ENCODE data around the gene ZNF302.

Gene ZNF302

DNA sequence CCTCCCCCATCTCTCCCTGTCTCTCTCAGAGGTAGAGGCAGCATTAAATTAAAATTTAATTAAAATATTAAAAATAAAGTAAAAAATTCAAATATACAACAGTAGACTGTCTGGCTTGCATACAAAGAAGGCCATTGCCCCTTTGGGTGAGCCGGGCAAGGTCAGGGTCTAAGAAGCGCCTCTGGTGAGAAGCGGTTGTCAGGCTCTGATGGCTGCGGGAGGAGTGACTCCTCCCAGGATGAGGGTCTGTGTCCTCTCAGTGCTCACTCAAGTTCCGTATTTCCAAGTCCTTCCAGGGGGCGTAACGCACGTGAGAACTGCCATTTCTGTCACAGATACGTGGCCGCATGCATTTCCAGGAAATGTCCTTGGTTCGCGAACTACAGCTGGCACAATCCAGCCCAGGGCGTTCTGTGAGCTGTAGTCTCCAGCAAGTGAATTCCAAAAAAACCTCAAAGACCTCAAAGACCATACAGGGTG is 55.8 kb downstream of the ZNF302 start:
- DNase-seq (ENCODE audit: low spot score) = no peak

DNA sequence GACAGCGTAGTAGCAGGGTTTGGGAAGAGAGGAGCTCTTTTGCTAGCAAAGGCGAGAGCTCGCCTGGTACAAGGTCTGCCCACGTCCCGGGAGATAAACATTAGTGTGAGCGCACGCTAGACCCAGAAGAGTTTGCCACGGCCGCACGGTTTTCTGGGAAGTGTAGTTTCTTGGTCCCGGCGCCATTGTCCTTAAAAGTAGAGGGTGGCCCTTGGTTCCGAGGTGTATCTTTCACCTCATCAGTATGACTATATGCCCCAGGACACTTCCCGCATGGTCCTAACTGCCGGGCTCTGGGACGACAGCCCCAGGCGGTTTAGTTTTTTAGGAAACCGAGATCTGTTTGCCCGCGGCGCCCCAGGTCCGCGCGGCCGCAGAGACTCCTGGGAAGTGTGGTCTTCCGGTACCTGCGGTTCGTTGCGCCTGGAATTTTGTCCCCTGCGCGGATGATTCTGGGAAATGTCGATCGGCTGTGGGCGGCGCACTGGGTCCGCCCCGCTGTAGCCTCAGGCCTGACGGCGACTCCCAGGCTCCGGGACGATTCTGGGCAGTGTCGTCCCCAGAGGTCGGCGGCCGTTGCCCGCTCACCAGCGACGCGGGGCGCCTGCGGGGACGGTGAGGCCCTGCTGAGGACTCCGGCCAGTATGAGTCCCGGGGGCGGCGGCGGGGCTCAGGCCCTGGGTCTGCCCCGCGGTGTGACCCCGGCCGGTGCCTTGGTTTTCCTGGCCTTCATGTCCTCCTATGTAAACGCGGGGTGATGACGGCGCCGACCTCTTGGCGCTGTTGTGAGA is 56.5 kb downstream of the ZNF302 start, which contains the start of gene ZNF181:
Gene ZNF181, plus strand, starts transcription at position 498 of the 791 bp plus-strand sequence. CDS start 795 bp downstream, outside the sequence.
- peak; percentile 90 for DNase-seq (ENCODE audit: low spot score)

DNA sequence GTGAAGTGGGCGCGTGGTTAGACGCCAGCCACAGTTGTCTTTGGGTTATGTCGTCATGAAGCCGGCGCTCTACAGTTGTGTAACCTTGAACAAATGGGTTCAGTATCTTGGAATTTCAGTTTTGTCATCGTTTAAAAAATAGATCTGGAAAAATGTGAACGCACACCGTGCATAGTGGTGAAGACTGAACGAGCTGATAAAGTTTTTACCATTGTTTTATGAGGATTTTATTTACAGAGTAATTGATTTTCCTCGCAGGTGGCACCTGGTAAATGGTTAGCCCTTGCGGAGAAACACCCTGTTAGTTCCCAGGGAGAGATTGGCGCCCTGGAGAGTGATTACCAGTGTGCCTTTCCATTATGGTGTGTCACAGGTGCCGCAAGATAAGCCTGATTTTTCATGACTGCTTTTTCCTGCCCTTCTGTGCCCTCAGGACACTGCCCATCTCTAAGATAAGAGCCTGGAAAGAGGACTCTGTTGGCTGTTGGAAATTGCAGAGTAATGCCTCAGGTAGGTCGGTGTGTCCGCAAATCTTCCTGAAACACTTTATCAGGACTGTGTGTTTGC is 57.1 kb downstream of the ZNF302 start:
- DNase-seq (ENCODE audit: low spot score) = no peak

Data from HuH-7 (cell line).